T-helper 17 cell (primary cell): Measurements from ENCODE around the gene OTOP3. TPM values are rescaled to one million over a fixed set of nuclear protein-coding genes. Genes with fewer than 3 reads are reported as not detected.

Experiments used
- ATAC-seq: fragments of 150-1000 bp; cut with Tn5 transposase; 2 replicates; pipeline ENCODE4 v1.10.0; 2021; ENCODE audit warnings: mild to moderate bottlenecking, moderate library complexity
- DNase-seq, 3 donors: peaks; one replicate each; pipeline versions ENCODE4 v3.0.0 to v3.0.0-alpha.2; 2020 to 2021
- H3K9me3 ChIP-seq: one replicate; pipeline ENCODE4 v1.7.0; 2013; ENCODE audit warnings: low read length, mild to moderate bottlenecking; ENCODE audit not compliant: control insufficient read depth, poor library complexity, severe bottlenecking
- H3K27ac Mint-ChIP-seq: one replicate; pipeline ENCODE4 v1.8.0; 2022; ENCODE audit warnings: mild to moderate bottlenecking, moderate library complexity, mixed read lengths
- H3K27me3 Mint-ChIP-seq: one replicate; pipeline ENCODE4 v1.8.0; 2022; ENCODE audit warnings: mixed read lengths
- H3K36me3 Mint-ChIP-seq: one replicate; pipeline ENCODE4 v1.8.0; 2022; ENCODE audit warnings: low read depth, mixed read lengths
- H3K4me1 Mint-ChIP-seq: one replicate; pipeline ENCODE4 v1.8.0; 2022; ENCODE audit warnings: mild to moderate bottlenecking, mixed read lengths
- H3K4me3 Mint-ChIP-seq: one replicate; pipeline ENCODE4 v1.8.0; 2022; ENCODE audit warnings: mild to moderate bottlenecking, moderate library complexity, mixed read lengths
- total RNA-seq, 4 donors: library from RNA in 2 of 4; stranded (reverse) in 2 of 4; gene quantifications; one replicate each; pipeline ENCODE4 v1.2.3 and lab custom pipeline; 2022 to 2026

The OTOP3 gene
- total RNA-seq, 2 donors from 2014 or later: not detected

GRCh38 chr17:74999523-74999922, 63.8 kb downstream of the OTOP3 start:
- H3K4me3 Mint-ChIP-seq: no peak overlapping the region
- H3K36me3 Mint-ChIP-seq: no peaks in the 10 kb centered on the region
- ATAC-seq (no peak), DNase-seq (no peak)
- H3K4me1 Mint-ChIP-seq: peaks cover 6% of the 10 kb centered on the region
- H3K9me3 ChIP-seq: no peaks in the 10 kb centered on the region
- no peak overlapping the region for H3K27ac Mint-ChIP-seq
- H3K27me3 Mint-ChIP-seq: peaks cover 6% of the 10 kb centered on the region

Other genes starting within 250 kb of the OTOP3 start
- 1 to 10 TPM in 1 of 2 donors, under 1 TPM in 1; 0.29 to 1.9 TPM for gene CD300LF, start 223.0 kb upstream of the OTOP3 start, total RNA-seq
- 10 to 100 TPM; 41.4 to 83.3 TPM for gene RAB37, start 198.6 kb upstream of the OTOP3 start, total RNA-seq
- 100 to 1,000 TPM; 130 to 132 TPM for gene NHERF1, start 187.3 kb upstream of the OTOP3 start, total RNA-seq
- gene NAT9, start 159.6 kb upstream of the OTOP3 start, total RNA-seq: 10 to 100 TPM; 32.3 to 32.8 TPM
- not detected for gene GRIN2C, start 76.0 kb upstream of the OTOP3 start, total RNA-seq
- 1 to 10 TPM; 4.5 to 8.7 TPM for gene FDXR, start 62.9 kb upstream of the OTOP3 start, total RNA-seq
- gene FADS6, start 42.3 kb upstream of the OTOP3 start, total RNA-seq: not detected
- not detected for gene USH1G, start 12.6 kb upstream of the OTOP3 start, total RNA-seq
- gene OTOP2, start 11.6 kb upstream of the OTOP3 start, total RNA-seq: not detected
- 10 to 100 TPM; 10.6 to 14.9 TPM for gene HID1, start 36.9 kb downstream of the OTOP3 start, total RNA-seq
- gene CDR2L, start 51.7 kb downstream of the OTOP3 start, total RNA-seq: under 1 TPM in 1 of 2 donors, not detected in 1; 0.86 TPM
- gene MRPL58, start 76.8 kb downstream of the OTOP3 start, total RNA-seq: 10 to 100 TPM; 13.7 to 19.1 TPM
- gene ATP5PD, start 111.1 kb downstream of the OTOP3 start, total RNA-seq: 100 to 1,000 TPM; 123 to 145 TPM
- 10 to 100 TPM; 20.4 to 27.7 TPM for gene KCTD2, start 111.3 kb downstream of the OTOP3 start, total RNA-seq
- 10 to 100 TPM; 11.7 to 14.9 TPM for gene SLC16A5, start 152.1 kb downstream of the OTOP3 start, total RNA-seq
- 1 to 10 TPM; 8.9 to 9.3 TPM for gene ARMC7, start 174.1 kb downstream of the OTOP3 start, total RNA-seq
- gene NT5C, start 195.8 kb downstream of the OTOP3 start, total RNA-seq: 10 to 100 TPM; 20.6 to 29.8 TPM
- gene JPT1, start 218.6 kb downstream of the OTOP3 start, total RNA-seq: 10 to 100 TPM; 40.0 to 46.8 TPM
- gene SUMO2, start 247.1 kb downstream of the OTOP3 start, total RNA-seq: 100 to 1,000 TPM; 216 to 236 TPM